Measurements from ENCODE around the gene PHF12. TPM values are rescaled to one million over a fixed set of nuclear protein-coding genes. Genes with fewer than 3 reads are reported as not detected.

Gene PHF12
- total RNA-seq, 6 donors from 2014 or later = 38.8 to 103 (median 62.7) TPM

- H3K4me1 ChIP-seq = peaks cover 12 to 25% (median 20%) of the 10 kb centered on the region in 4 donors
- H3K4me3 ChIP-seq = no peak overlapping the region
- ATAC-seq (ENCODE audit: low FRiP score in 2 of 2) (no peak), DNase-seq (peak in 1 of 2 donors; percentile 78)
- WGBS, 2 donors = 30 to 51% methylated on average over 10 to 32 of the region's 36 CpGs
- no peaks in the 10 kb centered on the region for H3K27me3 ChIP-seq
- H3K36me3 ChIP-seq = no peaks in the 10 kb centered on the region
- no peak for TF ChIP-seq POLR2AphosphoS5 (IDR thresholded peaks at IDR 0.05)
- TF ChIP-seq POLR2A (IDR thresholded peaks at IDR 0.05) = no peak
- TF ChIP-seq CTCF (IDR thresholded peaks at IDR 0.05) = no peak
- no peak for TF ChIP-seq EP300 (IDR thresholded peaks at IDR 0.05)
- no peaks in the 10 kb centered on the region for H3K9me3 ChIP-seq
- H3K27ac ChIP-seq = no peak overlapping the region
Observed at GRCh38 chr17:28985950-28986713, 34.8 kb upstream of the PHF12 start.

GRCh38 chr17:28983286-28984230 lies 32.2 kb upstream of the PHF12 start:
- Histone ChIP-seq H3K36me3 (no peaks in the 10 kb centered on the region), H3K27me3 (no peaks in the 10 kb centered on the region), H3K9me3 (no peaks in the 10 kb centered on the region), H3K4me1 (peaks cover 12 to 25% (median 20%) of the 10 kb centered on the region in 4 donors), H3K27ac (peak overlapping the region; percentile 64 to 87 (median 82)), H3K4me3 (no peak overlapping the region)
- no peak for TF ChIP-seq POLR2AphosphoS5 (IDR thresholded peaks at IDR 0.05)
- no peak for TF ChIP-seq POLR2A (IDR thresholded peaks at IDR 0.05)
- no peak for TF ChIP-seq EP300 (IDR thresholded peaks at IDR 0.05)
- no peak for TF ChIP-seq CTCF (IDR thresholded peaks at IDR 0.05)
- ATAC-seq (ENCODE audit: low FRiP score in 2 of 2) (no peak), DNase-seq (peak in 1 of 2 donors; percentile 46)
- WGBS, 2 donors = 54 to 68% methylated on average over 7 of the region's 7 CpGs

- peak in 3 of 4 donors; percentile 31 to 91 (median 88) for TF ChIP-seq EP300 (IDR thresholded peaks at IDR 0.05)
- peak; percentile 69 to 93 for TF ChIP-seq POLR2AphosphoS5 (IDR thresholded peaks at IDR 0.05)
- TF ChIP-seq CTCF (IDR thresholded peaks at IDR 0.05) = no peak
- peak in 1 of 4 donors; percentile 46 for TF ChIP-seq POLR2A (IDR thresholded peaks at IDR 0.05)
- ATAC-seq (ENCODE audit: low FRiP score in 2 of 2) (peak in 1 of 2 donors; percentile 76), DNase-seq (peak in 1 of 2 donors; percentile 68)
- Histone ChIP-seq H3K36me3 (no peaks in the 10 kb centered on the region), H3K9me3 (no peaks in the 10 kb centered on the region), H3K27me3 (no peaks in the 10 kb centered on the region), H3K4me1 (peaks cover 12 to 25% (median 20%) of the 10 kb centered on the region in 4 donors), H3K4me3 (no peak overlapping the region), H3K27ac (peak overlapping the region; percentile 81 to 87 (median 82))
- WGBS, 2 donors = 36 to 47% methylated on average over 9 to 11 of the region's 11 CpGs
Observed at GRCh38 chr17:28982131-28982793, 30.9 kb upstream of the PHF12 start.

DNA sequence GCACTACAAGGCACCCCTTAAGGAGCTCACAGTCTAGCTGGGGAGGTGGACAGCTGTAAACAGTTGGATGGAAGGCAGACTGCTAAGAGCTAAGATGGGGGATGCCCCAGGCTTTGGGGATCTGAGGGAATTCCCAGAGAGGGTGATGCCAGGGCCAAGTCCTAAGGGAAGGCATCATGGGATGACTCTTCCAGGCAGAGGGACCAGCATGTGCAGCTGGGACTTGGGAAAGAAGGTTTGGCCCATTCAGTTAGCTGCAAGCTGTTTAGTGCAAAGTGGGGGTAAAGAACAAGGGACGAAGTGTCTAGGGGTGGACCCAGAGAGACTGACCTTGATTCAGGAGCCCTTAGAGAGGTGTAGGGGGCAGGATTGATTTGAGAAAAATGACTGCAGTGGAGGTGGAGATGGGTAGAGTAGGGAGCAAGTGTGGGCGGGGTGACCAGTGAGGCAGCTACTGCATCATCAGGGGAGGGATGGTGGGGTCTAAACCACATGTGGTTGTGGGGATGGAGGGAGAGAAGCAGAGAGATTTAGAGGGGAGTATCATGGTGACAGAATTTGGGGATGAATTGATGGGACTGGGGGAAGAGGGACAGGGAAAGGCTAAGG lies 27.1 kb upstream of the PHF12 start:
- WGBS, 2 donors = 90 to 96% methylated on average over 2 of the region's 2 CpGs
- no peaks in the 10 kb centered on the region for H3K36me3 ChIP-seq

More for the DNA sequence above, 27.1 kb upstream of the PHF12 start:
- Histone ChIP-seq H3K27ac (no peak overlapping the region), H3K9me3 (no peaks in the 10 kb centered on the region), H3K27me3 (no peaks in the 10 kb centered on the region), H3K4me1 (peaks cover 10 to 18% (median 14%) of the 10 kb centered on the region in 4 donors), H3K4me3 (no peak overlapping the region)
- ATAC-seq (ENCODE audit: low FRiP score in 2 of 2) (no peak), DNase-seq (no peak)
- no peak for TF ChIP-seq POLR2A (IDR thresholded peaks at IDR 0.05)
- TF ChIP-seq EP300 (IDR thresholded peaks at IDR 0.05) = no peak
- TF ChIP-seq CTCF (IDR thresholded peaks at IDR 0.05) = no peak
- TF ChIP-seq POLR2AphosphoS5 (IDR thresholded peaks at IDR 0.05) = no peak

Data from upper lobe of left lung (tissue), 6 donors.